GM12801 (cell line): ENCODE results near the gene NRXN3.

Experiments
- CTCF ChIP-seq: IDR thresholded peaks from one replicate; pipeline ENCODE4 v1.5.1; 2011; ENCODE audit warnings: control low read depth; ENCODE audit not compliant: insufficient read length; ENCODE audit errors: extremely low read depth

The NRXN3 gene

GRCh38 chr14:79009286-79009685, 839.1 kb downstream of the NRXN3 start:
- no peak for TF ChIP-seq CTCF

GRCh38 chr14:79011091-79011919, 841.1 kb downstream of the NRXN3 start:
- TF ChIP-seq CTCF: no peak

- TF ChIP-seq CTCF: no peak
These were observed 841.7 kb downstream of the NRXN3 start for GRCh38 chr14:79011920-79012204.

GRCh38 chr14:79016828-79017505, 846.8 kb downstream of the NRXN3 start:
- TF ChIP-seq CTCF: no peak

- no peak for TF ChIP-seq CTCF
These were observed 847.4 kb downstream of the NRXN3 start for GRCh38 chr14:79017561-79017960.

GRCh38 chr14:79018836-79019235, 848.7 kb downstream of the NRXN3 start:
- TF ChIP-seq CTCF: no peak

GRCh38 chr14:79021766-79022165, 851.6 kb downstream of the NRXN3 start:
- TF ChIP-seq CTCF: no peak
